Measurements from ENCODE around the gene CCDC170.

GRCh38 chr6:151549790-151550189, 56.0 kb downstream of the CCDC170 start:
- TF ChIP-seq POLR2AphosphoS5 (IDR thresholded peaks at IDR 0.05; ENCODE audit: low read depth, low read length) (no peak), POLR2A (IDR thresholded peaks at IDR 0.05; ENCODE audit: low read depth, low read length) (no peak), TAF1 (IDR thresholded peaks at IDR 0.05; ENCODE audit: borderline replicate concordance, low read depth, low read length) (no peak)
